Endothelial cell of hepatic sinusoid (primary cell): Measurements from ENCODE around the gene MRI1.
"Not testable (repeated sequence)": the region's sequence is repeated elsewhere in the genome, so short reads cannot be mapped to it uniquely, and the experiment has no call there.

Experiments used
- in situ Hi-C: cut with HindIII; loops from 2 replicates; pipeline ENCODE4 v1.10.0; 2017; ENCODE audit warnings: low sequenced_read_pairs

MRI1 gene

GRCh38 chr19:13764101-13764807, at the start of gene MRI1:
MRI1 (plus strand) TSS chr19:13764522; CDS start chr19:13764589, 67 bp downstream.
- in situ Hi-C loops, result no loop called here

- in situ Hi-C loops, result loop anchor here (5.0 kb wide), 2 partner anchors 50 to 125 kb away; no protein-coding TSS in a partner anchor
These were observed 47.1 kb upstream of the MRI1 start for GRCh38 chr19:13717194-13717643.

- in situ Hi-C loops, result loop anchor here (5.0 kb wide), 2 partner anchors 51 to 126 kb away; no protein-coding TSS in a partner anchor
These were observed 45.6 kb upstream of the MRI1 start for GRCh38 chr19:13718733-13719132.

DNA sequence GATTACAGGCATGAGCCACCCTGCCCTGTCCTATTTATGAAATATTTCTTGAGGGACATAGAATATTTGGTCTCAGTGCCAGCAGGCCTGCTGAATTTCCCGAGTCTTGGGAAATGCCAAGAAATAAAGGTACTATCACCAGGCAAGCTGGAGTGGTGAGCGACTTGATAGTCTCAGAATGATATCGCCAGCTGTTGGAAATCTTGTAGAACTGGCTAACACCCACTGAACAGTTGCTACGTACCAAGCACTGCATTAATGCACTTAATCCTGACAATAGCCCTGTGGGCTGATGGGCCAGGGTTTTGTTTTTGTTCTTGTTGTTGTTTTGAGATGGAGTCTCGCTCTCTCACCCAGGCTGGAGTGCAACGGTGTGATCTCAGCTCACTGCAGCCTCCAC, 42.2 kb upstream of the MRI1 start:
- in situ Hi-C loops, result no loop called here

GRCh38 chr19:13723206-13723605, 41.1 kb upstream of the MRI1 start:
- in situ Hi-C loops, result no loop called here

GRCh38 chr19:13726323-13726722, 38.0 kb upstream of the MRI1 start:
- in situ Hi-C loops, result loop anchor here (25.0 kb wide), 1 partner anchor 361 kb away; the partner anchor contains the start of genes C19orf67 and SAMD1

- in situ Hi-C loops, result loop anchor here (25.0 kb wide), 1 partner anchor 360 kb away; the partner anchor contains the start of genes C19orf67 and SAMD1
These were observed 36.5 kb upstream of the MRI1 start for GRCh38 chr19:13727798-13728197.

- in situ Hi-C loops, result loop anchor here (10.0 to 25.0 kb wide), 2 partner anchors 105 to 357 kb away; partner anchors contain the start of genes C19orf67 and SAMD1
These were observed 34.5 kb upstream of the MRI1 start for GRCh38 chr19:13729859-13730258.

DNA sequence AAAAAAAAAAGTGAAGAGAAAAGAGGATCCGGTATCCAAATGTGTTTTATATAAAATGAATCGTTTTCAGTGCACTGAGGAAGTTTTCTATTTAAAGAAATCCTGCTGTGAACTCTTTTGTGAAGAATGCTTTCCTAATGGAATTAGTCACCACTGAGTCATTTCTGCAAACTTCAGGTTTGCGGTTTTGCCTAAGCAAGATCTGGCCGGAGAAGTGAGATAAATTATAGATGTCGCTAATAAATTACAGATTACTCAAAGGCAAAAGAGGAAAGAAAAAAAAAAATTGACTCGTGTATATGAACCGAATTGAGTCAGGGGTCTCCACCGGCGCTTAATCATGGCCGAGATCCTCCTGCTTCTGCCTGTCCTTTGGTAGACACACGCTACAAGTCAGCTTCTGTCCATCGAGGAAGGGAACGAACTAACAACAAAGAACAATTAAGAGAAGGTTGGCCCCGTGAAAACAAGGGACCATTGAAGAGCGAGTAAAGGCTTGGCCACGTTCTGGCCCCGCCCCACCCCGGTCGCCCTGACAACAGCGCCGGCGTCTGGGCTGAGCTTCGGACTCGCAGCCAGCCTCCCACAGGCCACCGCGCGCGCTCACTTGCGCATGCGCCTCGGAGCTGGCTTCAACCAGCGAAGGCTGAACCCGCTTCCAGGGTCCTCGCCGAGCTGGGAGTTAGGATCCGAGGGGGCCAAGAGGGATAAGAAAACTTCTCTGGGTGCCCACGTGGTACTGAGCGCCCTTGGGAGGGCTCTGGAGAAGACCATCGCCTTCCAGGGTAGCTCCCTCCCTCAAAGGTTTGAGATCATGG, 33.0 kb upstream of the MRI1 start:
- in situ Hi-C loops, result loop anchor here (10.0 to 25.0 kb wide), 2 partner anchors 103 to 356 kb away; partner anchors contain the start of genes C19orf67 and SAMD1

GRCh38 chr19:13732337-13732736, 32.0 kb upstream of the MRI1 start:
- in situ Hi-C loops, result loop anchor here (10.0 to 25.0 kb wide), 2 partner anchors 102 to 355 kb away; partner anchors contain the start of genes C19orf67 and SAMD1

DNA sequence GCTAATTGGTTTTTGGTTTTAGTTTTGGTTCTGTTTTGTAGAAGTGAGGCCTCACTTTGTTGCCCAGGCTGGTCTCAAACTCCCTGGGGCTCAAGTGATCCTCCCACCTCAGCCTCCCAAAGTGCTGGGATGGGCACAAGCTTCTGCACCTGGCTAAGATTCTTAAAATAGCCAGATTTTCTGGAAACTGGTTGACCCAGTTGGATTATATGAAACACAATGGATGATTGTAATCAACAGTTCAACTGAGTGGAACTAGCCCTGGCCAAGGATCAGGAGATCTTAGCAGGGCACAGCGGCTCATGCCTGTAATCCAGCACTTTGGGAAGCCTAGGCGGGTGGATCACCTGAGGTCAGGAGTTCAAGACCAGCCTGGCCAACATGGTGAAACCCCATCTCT, 29.6 kb upstream of the MRI1 start:
- in situ Hi-C loops, result loop anchor here (10.0 to 25.0 kb wide), 2 partner anchors 100 to 353 kb away; partner anchors contain the start of genes C19orf67 and SAMD1

DNA sequence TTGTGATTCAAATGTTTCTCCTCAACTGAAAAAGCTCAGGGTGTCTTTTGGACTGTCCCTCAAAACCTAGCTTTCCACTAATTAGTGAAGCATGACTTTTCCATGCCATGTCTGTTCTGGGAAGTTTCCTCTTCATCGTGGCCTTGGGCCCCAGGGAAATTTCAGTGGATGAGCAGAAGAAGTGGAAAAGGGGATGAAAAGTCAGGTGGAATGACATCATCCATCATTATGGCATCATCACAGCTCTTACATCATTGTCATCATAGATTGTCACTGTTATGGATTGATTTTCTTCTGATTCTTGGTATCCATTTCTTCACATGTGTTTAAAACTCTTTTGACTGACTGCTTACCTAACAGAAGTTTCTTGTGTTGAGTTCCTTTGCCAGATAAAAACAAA, 26.2 kb upstream of the MRI1 start:
- in situ Hi-C loops, result loop anchor here (10.0 to 25.0 kb wide), 2 partner anchors 97 to 349 kb away; partner anchors contain the start of genes C19orf67 and SAMD1

GRCh38 chr19:13741893-13742292, 22.4 kb upstream of the MRI1 start:
- in situ Hi-C loops, result loop anchor here (5.0 to 25.0 kb wide), 2 partner anchors 60 to 345 kb away; partner anchors contain the start of genes C19orf67 and SAMD1

- in situ Hi-C loops, result loop anchor here (5.0 to 25.0 kb wide), 2 partner anchors 60 to 345 kb away; partner anchors contain the start of genes C19orf67 and SAMD1
These were observed 21.6 kb upstream of the MRI1 start for GRCh38 chr19:13742756-13743155.

DNA sequence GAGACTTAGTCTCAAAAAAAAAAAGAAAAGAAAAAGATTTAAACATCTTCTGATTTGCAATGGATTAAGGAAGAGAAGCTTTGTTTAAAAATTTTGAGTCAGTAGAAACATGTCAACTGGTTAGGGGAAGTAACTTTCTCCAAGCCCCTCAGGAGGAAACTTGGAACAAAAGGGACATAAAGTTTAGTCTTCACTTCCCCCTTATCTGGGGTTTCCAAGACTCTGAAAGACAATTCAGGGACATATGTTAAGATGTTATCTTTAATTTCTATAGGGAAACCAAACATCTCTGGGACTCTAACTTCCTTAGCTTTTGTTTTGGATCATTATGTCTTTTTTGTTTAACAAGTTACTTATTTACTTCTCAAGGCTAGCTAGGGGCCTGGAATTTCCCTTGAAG, 20.1 kb upstream of the MRI1 start:
- in situ Hi-C loops, result loop anchor here (5.0 to 25.0 kb wide), 2 partner anchors 62 to 343 kb away; partner anchors contain the start of genes C19orf67 and SAMD1

- in situ Hi-C loops, result loop anchor here (25.0 kb wide), 1 partner anchor 340 kb away; the partner anchor contains the start of genes C19orf67 and SAMD1
These were observed 17.2 kb upstream of the MRI1 start for GRCh38 chr19:13747098-13747453.

DNA sequence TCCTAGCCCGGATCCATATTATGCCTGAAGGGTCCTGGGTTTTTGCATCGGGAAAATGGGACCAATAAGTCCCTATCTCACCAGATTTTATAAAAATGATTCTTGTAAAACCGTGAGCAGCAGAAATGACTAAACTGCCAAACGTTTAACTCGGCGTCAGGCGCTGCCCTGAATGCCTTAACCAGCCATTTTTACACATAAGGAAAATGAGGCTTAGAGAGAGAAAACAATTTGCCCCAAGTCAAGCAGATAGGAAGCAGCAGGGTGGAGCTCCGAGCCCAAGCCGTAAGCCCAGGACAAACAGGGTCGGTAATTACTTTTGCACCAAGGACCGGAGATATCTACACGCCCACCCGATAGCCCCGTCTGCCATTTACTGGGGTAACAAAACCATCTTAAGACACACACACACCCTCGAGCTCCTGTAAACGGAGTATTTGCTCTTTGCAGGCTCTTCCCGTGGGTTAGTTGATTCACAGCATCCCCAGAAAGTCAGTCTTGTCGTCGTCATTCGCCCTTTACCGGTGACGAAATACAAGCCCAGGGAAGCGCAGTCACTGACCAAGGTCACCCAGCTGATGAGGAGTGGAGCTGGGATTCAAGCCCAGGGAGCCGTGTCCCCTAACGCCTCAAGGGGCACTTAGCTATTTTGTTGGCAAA, 16.0 kb upstream of the MRI1 start:
- in situ Hi-C loops, result loop anchor here (25.0 kb wide), 1 partner anchor 339 kb away; the partner anchor contains the start of genes C19orf67 and SAMD1

DNA sequence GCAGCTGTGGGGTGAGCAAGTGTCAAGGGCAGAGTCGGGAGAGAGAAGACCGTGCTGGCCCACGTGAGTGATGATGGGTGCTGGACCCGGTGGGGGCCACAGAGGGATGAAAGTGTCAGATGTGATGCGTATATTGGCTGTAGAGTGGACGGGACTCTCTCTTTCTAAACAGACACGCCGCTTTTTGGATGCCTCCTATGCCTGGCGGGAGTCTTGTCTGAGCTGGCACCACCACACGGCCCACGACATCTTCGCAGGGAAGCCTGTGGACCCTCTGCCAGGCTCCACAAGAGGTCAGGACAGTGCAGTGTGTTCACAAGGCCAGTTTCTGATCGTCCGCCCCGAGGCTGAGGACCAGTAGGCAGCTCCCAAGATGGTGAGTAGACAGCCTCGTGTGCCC, 12.9 kb upstream of the MRI1 start:
- in situ Hi-C loops, result no loop called here

DNA sequence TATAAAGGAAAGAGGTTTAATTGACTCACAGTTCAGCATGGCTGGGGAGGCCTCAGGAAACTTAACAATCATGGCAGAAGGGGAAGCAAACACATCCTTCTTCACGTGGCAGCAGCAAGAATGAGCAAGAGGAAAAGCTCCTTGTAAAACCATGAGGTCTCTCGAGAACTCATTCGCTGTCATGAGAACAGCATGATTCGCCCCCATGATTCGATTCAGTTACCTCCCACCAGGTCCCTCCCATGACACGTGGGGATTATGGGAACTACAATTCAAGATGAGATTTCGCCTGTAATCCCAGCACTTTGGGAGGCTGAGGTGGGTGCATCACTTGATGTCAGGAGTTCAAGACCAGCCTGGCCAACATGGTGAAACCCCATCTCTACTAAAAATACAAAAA, 10.7 kb upstream of the MRI1 start:
- in situ Hi-C loops, result not testable (repeated sequence)

GRCh38 chr19:13756210-13756609, 8.1 kb upstream of the MRI1 start:
- in situ Hi-C loops, result no loop called here
